Stimulated activated CD4-positive, alpha-beta T cell treated with anti-CD3 and anti-CD28 coated beads, Interleukin-1b, Interleukin-23, amount 100 ng/mL, for 24 hours (primary cell): ENCODE measurements around the gene AKAP13.

Experiments used
- DNase-seq, 4 experiments: peaks; one replicate each; pipeline ENCODE4 v3.0.0-alpha.2; 2020; ENCODE audit warnings: low read depth in 4 of 4, low spot score in 1 of 4

The AKAP13 gene

DNA sequence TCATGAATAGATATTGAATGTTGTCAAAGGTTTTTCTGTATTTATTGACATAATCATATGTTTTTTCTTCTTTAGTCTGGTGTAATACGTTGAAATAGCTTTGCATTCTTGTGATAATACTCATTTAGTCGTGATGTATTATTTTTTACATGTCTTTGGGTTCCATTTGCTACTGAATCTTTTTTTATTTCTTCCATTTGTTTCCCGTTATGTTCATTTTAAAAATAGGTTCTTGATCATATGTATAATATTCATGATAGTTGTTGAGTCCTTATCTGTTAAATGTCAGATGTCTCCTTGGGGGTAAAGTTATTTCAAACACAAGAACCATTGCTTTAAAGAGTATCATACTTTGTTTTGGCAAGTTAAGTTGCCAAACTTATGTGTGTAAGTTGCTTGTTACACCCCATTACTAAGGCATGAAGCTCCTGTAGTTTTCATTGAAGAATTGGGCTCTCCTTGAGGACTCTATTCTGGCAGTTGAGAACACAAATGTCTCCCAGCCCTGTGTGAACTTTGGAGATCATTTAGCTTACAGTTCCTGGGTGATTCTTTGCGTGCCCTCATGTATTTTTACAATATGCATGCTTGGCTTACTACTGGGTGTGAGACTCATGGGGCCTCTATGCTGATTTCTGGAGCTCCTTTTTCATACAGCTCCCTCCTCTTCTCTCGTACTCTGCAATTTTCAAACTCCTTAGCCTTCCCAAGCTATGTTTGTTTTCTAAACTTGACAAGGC, 8.3 kb downstream of the AKAP13 start:
- no peak for DNase-seq

DNA sequence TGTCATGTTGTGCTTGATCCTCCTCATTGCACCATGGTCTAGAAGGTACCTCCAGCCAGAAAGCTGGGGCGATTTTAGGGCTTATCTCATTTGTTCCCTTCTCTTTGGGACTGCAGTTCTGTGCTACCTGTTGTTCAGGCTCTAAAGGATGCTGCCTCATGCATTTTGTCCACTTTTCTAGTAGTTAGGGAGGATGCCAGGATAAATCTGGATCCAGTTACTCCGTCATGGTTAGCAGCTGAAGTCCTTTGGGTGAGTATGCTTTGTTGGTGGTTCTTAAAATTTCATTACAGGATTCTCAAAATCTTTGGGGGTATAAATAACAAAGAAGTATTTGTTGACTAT, 8.9 kb downstream of the AKAP13 start:
- DNase-seq, result no peak

DNA sequence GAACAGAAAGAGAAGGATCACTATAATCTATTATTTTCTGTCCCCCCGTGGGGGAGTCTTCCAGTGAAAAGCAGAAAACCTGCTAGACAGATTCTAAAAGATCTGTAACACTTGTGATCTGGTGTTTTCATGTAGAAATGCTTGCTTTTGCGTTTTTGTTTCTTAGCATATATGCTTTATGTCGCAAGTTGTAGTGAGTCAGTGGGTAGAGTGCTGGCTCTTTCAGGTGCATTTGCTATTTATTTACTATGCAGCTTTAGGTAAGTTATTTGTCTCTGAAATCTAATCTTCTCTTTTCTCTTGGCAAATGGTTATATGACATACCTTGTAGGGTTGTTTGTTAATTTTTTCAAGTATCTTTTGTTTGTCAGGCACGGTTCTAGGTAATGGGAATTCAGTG, 9.4 kb downstream of the AKAP13 start:
- no peak for DNase-seq

DNA sequence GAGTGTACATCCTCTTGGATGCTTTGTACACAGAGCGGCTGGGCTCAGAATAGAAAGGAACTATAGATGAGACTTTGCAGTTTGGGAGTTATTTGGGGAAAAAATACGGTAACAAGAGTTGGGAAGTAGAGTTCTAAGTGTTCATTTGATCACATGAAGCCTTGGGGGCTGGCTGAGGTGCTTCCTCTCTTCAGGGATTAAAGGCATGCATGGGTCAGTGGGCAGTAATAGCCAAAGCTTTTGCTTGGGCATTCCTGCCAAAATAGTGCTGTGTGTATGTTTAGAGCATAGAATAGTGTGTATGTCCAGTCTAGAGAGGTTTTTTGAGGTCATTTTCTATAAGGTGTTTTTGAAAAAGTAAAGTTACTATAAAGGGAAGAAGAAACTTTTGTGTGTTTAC, 12.8 kb downstream of the AKAP13 start:
- DNase-seq, result no peak

DNA sequence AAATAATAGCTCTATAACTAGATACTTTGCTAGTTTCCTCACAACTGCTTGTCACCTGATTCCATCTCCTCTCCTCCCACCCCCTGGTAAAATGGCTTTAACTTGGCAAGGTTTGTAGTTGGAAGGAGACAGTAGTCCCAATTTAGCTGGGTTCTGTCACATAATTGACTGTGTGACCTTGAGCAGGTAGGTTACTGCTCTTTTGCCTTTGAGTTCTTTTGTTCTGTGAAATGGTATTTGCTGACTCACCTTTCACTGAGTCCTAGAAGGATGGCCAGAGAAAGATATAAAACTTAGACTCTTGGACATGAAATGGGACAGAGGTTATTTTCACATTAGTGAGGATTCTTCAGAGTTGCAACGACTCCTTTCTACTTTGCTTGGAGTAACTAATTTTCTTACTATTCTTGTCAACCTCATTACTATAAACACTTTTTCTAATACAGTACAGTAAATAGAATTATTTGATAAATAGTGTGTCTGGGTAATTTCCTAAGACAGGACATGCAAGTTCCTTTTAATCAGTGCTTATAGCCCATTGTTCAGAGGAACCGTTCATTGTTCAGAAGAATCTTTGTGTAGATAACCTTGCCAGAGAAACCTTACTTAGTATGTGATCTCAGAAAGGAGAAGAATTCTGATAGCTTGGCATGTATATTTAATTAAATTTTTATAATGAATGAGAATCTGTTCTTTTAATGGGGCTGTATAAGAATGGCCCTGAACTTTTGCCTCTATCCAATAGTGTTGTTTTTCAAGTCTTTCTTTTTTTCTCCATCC, 14.3 kb downstream of the AKAP13 start:
- DNase-seq, result no peak

DNA sequence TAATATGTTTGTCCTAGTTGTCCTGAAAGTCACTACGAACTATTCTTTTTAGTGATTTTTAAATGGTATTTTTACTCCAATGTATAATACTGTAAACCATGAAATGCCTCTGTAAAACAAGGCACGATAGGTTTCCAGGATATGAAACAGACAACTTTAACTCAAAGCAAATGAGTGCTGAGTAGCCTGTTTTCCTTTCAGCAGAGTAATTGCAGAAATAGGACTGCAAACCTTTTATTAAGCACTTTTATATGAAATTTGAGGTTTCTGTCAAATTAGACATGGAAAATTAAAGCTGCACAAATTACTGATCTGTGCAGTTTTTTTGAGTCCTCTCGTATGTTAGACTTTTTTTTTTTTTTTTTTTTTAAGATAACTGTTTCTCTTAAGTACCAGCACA, 16.2 kb downstream of the AKAP13 start:
- no peak for DNase-seq

DNA sequence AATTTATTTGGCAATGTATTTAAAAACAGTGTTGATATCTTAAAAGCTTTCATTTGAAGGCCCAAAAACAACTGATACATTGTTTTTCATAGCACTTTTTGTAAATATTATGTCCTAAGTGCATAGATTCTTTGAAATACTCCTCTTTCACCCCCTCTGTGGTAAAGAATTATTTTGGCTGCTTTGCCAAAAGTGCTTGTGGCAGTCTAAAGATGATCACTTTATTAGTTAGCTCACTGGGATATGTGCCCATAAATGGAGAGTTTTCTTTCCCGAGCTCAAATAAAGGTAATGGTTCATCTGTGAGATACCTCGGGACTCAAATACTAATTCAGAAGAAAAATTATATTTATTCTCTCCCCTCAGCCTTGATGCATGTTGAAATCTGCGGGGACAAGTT, 16.7 kb downstream of the AKAP13 start:
- DNase-seq, result no peak

DNA sequence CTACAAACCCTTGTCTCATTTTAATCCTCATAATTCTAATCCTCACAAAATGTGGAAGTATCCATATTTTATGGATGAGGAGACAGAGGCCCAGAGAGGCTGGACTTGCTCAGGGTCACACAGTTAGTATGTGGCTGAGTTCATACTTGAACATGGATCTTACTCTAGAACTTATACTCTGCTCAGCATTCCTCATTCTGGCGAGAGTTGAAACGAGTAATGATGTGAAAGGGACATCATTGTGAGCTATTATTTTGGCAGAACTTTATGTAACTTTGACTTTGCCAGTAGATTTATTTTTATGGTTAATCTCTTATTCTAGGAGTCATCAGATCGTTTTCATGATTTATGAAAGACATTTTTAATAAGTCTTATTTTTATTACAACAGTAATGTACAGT, 17.5 kb downstream of the AKAP13 start:
- DNase-seq, result no peak

DNA sequence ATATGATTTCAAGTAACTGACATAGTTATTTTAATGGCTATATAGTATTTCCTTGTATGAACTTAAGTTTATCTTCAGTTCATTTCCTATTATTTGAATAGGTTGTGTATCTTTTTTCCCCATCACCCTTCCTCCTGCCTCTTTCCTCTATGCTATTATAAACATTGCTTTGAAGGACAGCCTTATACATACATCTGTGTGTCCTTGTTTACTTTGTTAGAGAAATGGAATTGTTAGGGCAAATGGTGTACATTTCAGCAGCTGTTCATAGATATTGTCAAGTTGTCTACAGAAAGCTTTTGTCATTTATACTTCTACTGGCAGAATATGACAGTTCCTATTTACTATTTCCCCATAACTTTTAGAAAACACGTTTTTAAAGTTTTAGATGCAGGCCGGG, 18.4 kb downstream of the AKAP13 start:
- DNase-seq, result no peak

DNA sequence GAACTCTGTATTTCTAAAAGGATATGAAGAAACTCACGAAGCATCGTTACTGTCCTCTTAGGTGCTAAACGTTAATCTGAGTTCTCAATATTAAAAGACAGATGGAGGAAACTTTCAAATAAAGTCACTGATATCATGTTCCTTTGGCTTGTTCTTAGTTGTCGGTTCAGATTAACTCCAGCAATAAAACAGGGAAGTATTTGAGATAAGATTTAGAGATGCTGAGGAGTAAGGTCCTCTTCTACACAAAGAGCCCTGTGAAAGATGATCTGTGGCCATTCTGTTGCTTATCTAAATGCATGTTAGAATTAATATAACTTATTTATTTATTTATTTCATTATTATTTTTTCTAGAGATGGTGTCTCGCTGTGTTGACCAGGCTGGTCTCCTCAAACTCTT, 19.2 kb downstream of the AKAP13 start:
- DNase-seq, result no peak

DNA sequence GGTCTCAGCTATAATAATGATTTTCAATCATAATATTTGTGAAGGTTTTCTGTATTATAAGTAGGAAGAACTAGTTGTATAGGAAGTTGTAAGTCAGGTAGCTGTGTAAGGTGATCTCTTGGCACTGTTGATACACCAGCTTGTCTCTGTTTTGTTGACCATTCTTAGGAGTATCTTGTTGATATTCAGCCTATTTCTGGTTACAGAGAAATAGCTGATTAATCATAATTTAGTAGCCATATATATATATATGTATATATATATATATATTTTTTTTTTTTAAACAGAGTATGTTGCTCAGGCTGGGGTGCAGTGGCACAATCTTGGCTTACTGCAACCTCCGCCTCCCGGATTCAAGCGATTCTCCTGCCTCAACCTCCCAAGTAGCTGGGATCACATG, 20.2 kb downstream of the AKAP13 start:
- DNase-seq, result no peak

DNA sequence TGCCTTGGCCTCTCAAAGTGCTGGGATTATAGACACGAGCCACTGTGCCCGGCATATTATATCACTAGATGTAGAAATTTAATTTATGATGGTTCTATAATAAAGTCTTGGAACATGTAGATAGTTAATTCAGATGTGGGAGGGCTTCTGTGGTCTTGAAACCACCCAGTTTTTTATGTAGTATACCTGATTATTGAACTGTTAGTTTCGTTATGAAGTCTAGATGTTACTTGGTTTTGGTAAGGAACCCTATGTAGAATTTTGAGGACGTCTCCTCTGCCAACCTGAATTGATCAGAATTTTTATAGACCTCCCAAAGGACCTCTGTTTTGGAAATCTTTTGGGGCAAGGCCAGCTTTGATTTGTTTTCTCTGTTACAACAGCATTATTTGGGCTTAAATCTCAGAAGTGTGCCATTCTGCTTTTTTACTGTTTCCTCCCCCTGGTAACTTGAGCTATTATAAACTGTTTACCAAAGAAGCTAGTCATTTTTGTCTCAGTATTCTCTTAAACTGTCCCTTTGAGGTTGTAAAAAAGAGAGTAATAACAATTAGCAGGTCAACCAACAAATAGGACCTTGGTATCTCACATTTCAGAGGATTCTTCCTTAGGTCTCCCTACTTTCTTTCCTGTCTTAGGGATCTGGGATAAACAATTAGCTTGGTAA, 20.8 kb downstream of the AKAP13 start:
- no peak for DNase-seq

DNA sequence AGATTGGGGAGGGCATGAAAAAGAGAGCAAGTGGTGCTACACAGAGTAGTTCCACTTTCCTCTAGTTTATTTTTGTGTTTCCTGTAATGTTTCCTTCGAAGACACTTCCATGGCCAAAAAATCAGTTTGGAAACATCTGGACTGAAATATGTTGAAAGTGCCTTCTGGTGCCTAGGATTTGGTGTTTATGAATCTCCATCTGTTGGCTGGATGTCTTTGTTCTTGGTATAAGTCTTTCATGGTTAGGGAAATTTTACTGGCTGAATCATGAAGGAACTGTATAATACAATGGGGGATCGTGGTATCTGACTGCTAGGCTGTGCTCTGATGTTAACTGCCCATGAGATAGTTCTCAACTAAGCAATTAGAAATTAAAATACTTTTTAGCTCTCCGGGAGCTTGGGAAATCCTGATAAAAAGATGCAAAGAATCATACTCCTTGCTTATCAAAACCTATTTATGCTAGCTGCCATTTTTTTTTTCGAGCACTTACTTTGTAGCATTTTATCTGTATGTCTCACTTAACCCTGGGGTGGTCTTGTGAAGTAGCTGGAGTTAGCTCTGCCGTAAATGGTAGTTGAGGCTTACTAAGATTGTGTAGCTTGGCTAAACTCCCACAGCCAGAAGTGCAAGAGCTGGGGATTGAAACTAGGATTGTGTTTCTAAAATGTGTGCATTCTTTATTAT, 21.9 kb downstream of the AKAP13 start:
- DNase-seq, result no peak

DNA sequence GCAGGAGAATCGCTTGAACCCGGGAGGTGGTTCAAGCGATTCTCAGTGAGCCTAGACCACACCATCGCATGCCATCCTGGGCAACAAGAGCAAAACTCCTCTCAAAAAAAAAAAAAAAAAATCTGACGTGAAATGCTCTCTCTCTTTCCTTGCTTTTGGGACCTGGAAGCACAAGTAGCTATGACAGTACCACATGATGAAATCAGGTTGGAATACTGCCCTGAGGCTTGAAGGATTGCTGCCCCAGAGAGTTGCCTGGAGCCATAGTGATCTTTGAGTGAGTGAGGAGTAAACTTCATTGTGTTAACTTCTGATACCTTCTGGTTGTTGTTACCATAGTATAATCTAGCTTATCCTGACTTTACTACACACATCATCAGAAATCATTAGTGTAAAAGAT, 23.3 kb downstream of the AKAP13 start:
- no peak for DNase-seq

DNA sequence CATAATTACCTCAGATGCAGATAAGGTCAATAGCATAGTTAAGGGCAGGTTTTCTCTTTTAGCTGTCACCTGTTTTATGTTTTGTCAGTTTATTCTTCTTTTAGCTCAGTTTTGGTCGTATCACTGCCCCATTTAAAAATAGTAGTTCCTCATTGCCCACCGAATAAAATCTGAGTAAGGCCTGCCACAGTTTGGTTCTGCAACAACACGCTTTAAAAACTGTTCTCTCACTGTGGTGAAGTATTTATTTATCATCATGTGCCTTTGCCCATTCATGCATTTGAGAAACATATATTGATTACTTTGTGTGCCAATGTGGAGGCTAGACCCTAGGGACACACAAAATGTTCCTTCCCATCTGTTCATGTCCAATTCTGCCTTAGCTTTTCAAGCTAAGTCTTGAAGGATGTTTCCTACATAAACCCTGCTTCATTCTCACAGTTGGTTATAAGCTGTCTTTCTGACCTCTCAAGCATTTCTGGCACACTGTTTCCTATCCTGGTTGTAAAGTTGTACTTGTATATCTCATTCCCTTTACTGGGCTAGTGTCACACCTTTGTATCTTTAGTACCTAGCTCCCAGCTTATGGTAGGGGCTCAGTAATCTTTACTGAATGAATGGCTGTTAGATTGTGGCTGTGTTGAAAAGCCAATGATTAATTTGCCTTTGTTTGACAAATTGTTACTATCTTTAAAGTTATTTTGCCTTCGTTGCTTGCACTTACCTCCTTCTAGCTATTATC, 23.9 kb downstream of the AKAP13 start:
- DNase-seq, result no peak

DNA sequence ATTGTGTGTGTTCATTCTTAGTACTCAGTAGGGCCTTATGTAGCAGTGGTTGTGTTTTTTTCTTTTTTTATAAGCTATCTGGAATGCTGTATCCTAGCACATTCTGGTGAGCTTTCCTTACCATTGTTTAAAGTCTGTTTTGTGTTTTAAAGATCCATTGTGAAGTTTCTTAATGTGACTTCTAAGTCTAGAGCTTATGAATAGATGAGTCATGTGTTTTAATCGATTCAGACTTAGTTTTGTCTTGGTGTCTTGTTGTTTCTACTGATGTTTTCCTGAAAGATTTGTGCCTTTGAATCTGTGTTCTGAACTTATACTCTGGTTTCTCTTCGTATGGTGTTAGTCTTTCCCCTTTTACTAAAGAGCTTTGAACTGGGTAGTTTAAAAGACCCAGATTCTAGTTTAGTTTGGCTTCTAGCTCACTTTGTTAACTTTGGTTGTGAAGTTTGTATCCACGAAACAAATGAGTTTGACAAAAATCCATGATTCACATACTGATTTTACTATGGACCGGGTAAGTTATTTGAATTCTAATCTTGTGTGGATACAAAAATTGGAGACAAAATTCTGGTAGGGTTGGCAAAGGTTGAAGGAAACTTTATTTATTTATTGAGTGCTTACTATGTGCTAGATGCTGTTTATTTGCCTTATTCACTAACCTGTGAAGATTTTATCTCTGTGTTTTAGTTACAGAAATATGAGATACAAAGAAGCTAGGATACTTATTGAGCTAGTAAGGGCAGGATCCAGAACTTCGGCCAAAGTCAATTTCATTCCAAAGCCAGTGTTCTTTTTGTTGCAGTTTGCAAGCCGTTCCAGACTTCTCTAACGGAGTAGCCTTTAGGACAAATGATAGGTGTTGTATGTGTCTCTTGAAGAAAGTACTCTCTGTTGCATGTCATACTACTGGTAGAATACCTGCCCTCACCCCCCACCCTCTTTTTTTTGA, 24.8 kb downstream of the AKAP13 start:
- no peak for DNase-seq

DNA sequence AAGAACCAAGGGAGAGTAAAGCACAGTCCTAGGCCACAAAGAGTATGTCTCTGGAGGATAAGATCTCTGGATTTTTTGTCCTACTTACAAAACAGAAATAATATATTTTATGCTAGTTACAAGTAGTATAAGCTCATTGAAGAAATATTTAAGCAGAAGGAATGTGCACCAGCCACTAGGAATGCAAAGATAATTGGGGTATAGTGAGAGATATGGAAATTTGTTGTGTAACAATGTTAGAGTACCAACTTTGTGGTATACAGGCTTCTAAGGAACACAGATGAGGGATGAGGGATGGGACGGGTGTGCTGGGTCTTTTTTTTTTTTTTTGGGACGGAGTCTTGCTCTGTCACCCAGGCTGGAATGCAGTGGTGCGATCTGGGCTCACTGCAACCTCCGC, 26.5 kb downstream of the AKAP13 start:
- DNase-seq, result no peak

DNA sequence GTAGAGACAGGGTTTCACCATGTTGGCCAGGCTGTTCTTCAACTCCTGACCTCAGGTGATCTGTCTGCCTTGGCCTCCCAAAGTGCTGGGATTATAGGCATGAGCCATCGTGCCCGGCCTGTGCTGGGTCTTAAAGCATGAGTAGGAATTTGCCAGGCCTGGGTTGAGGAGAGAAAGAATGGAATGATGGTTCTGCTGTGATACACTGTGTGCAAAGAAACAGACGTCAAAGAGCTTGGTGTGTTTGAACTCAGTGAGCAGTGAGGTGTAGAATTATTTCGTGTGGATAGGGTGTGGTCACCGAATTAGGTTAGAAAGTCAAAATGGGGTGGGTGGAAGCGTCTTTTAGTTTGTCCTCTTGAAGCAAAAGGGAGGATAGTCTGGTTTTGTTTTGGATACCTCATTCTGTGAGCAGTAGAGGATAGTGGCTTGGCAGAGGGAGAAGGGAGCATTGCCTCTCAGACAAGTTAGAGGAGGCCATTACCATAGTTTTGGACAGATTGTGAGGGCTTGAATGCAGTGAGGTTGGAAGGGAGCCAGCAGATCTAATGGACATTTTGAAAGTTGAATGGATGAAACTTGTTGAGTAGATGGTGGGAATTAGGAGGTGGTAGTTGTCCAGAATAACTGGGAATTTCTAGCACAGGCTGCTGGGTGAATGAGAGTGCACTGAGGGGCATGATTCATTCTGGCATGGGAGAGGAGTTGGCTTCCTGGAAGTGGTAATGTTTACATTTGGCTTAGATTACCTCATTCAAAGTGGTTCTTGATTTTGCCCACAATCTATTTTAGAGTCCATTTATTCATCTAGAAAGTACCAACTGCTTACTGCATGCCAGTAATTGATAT, 27.2 kb downstream of the AKAP13 start:
- DNase-seq, result peak in 3 of 4 experiments; percentile 10 to 14 (median 13)

DNA sequence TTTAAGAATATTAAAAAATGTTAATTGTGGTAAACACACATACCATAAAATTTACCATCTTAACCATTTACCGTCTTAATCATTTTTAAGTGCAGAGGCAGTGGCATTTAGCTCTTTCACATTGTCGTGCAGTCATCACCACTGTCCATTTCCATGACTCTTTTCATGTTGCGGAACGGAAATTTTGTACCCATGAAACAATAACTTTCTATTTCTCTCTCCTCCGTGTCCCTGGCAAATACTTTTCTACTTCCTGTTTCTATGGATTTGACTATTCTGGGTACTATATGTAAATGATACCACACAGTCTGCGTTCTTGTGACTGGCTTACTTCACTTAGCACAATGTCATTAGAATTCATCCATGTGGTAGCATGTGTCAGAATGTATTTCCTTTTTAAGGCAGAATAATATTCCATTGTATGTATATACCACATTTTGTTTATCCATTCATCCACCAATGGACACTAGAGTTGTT, 27.9 kb downstream of the AKAP13 start:
- DNase-seq, result peak in 1 of 4 experiments; percentile 28
